ENCODE results near the gene STIMATE.

GRCh38 chr3:52851348-52851747, 46.0 kb downstream of the STIMATE start:
- no peak for TF ChIP-seq GATA2 (IDR thresholded peaks at IDR 0.05; ENCODE audit: low read depth, low read length)
- no peak for TF ChIP-seq GATA3 (IDR thresholded peaks at IDR 0.05; ENCODE audit: low read depth, low read length)
